Panc1 (cell line): ENCODE data around the gene ZBTB9. TPM values are rescaled to one million over a fixed set of nuclear protein-coding genes. Genes with fewer than 3 reads are reported as not detected.
A peak's percentile ranks its signal among the peaks of the same experiment; 100 is the strongest.

ENCODE experiments used
- ATAC-seq: fragments of 200-7000 bp; cut with Tn5 transposase; 2 replicates; pipeline ENCODE4 v1.9.1; 2020; ENCODE audit warnings: mild to moderate bottlenecking, moderate library complexity
- BruUV-seq: library from RNA; stranded (reverse); fragments of 400-500 nt; replicated peaks from 2 replicates; lab custom pipeline; 2021; lab: Mats Ljungman, UMichigan
- CTCF ChIA-PET: fragments of 300-600 bp; sonication (Branson Sonifier 250); formaldehyde crosslinking; loops from one replicate; lab custom pipeline; 2022; ENCODE audit warnings: antibody characterized with exemption; lab: Charles Lee
- POLR2A ChIA-PET: fragments of 300-600 bp; sonication (Branson Sonifier 250); formaldehyde crosslinking; loops from one replicate; lab custom pipeline; 2022; ENCODE audit warnings: antibody characterized with exemption; lab: Charles Lee
- DNase-seq: peaks from one replicate; pipeline ENCODE4 v3.0.0-alpha.2; 2010; ENCODE audit warnings: low read depth, low spot score
- H3K27ac ChIP-seq: 2 replicates; pipeline ENCODE4 v1.5.1; 2011; ENCODE audit warnings: mild to moderate bottlenecking, low read length, inconsistent platforms
- H3K27me3 ChIP-seq: fragments of 200-500 bp; sonication (Bioruptor generic); 2 replicates; pipeline ENCODE4 v1.6.0; 2014; ENCODE audit warnings: low read length, inconsistent platforms; ENCODE audit not compliant: control insufficient read depth, insufficient read depth
- H3K36me3 ChIP-seq: fragments of 200-500 bp; sonication (Bioruptor generic); 2 replicates; pipeline ENCODE4 v1.5.1; 2014; ENCODE audit warnings: inconsistent platforms, mild to moderate bottlenecking, low read length, moderate library complexity; ENCODE audit not compliant: control insufficient read depth, insufficient read depth
- H3K4me1 ChIP-seq: 2 replicates; pipeline ENCODE4 v1.5.1; 2011; ENCODE audit warnings: inconsistent platforms, mild to moderate bottlenecking, low read length, moderate library complexity; ENCODE audit not compliant: control insufficient read depth, insufficient read depth
- H3K4me3 ChIP-seq, 2 experiments: 2 replicates each; pipeline ENCODE4 v1.5.1; 2011 to 2012; ENCODE audit warnings: low read depth in 2 of 2, low read length in 2 of 2, mild to moderate bottlenecking in 2 of 2, inconsistent platforms in 1 of 2, moderate library complexity in 1 of 2
- H3K9me3 ChIP-seq: fragments of 200-500 bp; sonication (Bioruptor generic); 2 replicates; pipeline ENCODE4 v1.5.1; 2014; ENCODE audit warnings: low read depth, mild to moderate bottlenecking, inconsistent platforms, low read length, moderate library complexity; ENCODE audit not compliant: control insufficient read depth, insufficient read depth
- POLR2AphosphoS5 ChIP-seq: IDR thresholded peaks from 2 replicates; pipeline ENCODE4 v1.6.1; 2012; ENCODE audit warnings: mild to moderate bottlenecking, low read depth, low read length, moderate library complexity
- REST ChIP-seq, 2 experiments: IDR thresholded peaks; 2 replicates each; pipeline ENCODE4 v1.6.1; 2011 to 2012; ENCODE audit warnings: low read depth in 2 of 2, control low read depth in 1 of 2, low read length in 1 of 2, mild to moderate bottlenecking in 1 of 2, moderate library complexity in 1 of 2; ENCODE audit not compliant: insufficient read depth in 1 of 2
- SIN3A ChIP-seq: IDR thresholded peaks from 2 replicates; pipeline ENCODE4 v1.6.1; 2012; ENCODE audit warnings: low read depth, mild to moderate bottlenecking, low read length, moderate library complexity, borderline replicate concordance; ENCODE audit not compliant: insufficient read depth
- TCF7L2 ChIP-seq: IDR thresholded peaks from 2 replicates; pipeline ENCODE4 v1.6.1; 2011; ENCODE audit warnings: mild to moderate bottlenecking, low read depth, low read length, inconsistent platforms
- in situ Hi-C: cut with HindIII; loops from 2 replicates; pipeline ENCODE4 v1.10.0; 2016; ENCODE audit warnings: low sequenced_read_pairs, low pct_unique_long_range_greater_than_20kb
- intact Hi-C: fragments of 100-400 bp; cut with micrococcal nuclease; formaldehyde crosslinking; loops from one replicate; pipeline ENCODE4 v1.10.0; 2022; ENCODE audit not compliant: unreplicated experiment
- total RNA-seq: library from RNA; stranded (reverse); gene quantifications from one replicate; pipeline ENCODE4 v1.2.1, GENCODE V29; 2021; ENCODE audit not compliant: unreplicated experiment
- TF ChIP-seq, protein P1 (sequence below): fragments of 450-650 bp; IDR thresholded peaks from 2 replicates; pipeline ENCODE4 v1.5.1; 2017; ENCODE audit warnings: mild to moderate bottlenecking

The ZBTB9 gene
- total RNA-seq, 1 experiment from 2014 or later, result 17.6 TPM

- CTCF ChIA-PET, result no interaction called here
- no peak for DNase-seq
Measured at GRCh38 chr6:33414592-33415271, 39.6 kb upstream of the ZBTB9 start.

GRCh38 chr6:33415831-33416230, 38.5 kb upstream of the ZBTB9 start:
- ChIA-PET POLR2A (no interaction called here), CTCF (no interaction called here)
- BruUV-seq, result no TSS peak
- no peak for DNase-seq
- in situ Hi-C loops (no loop called here), intact Hi-C loops (no loop called here)
- TF ChIP-seq SIN3A (no peak), TCF7L2 (no peak), POLR2AphosphoS5 (no peak), REST (IDR thresholded peaks at IDR 0.05; ENCODE audit: insufficient read depth in 1 of 2, low read depth in 2 of 2, low read length in 1 of 2) (no peak)
- TF ChIP-seq, protein P1, sequence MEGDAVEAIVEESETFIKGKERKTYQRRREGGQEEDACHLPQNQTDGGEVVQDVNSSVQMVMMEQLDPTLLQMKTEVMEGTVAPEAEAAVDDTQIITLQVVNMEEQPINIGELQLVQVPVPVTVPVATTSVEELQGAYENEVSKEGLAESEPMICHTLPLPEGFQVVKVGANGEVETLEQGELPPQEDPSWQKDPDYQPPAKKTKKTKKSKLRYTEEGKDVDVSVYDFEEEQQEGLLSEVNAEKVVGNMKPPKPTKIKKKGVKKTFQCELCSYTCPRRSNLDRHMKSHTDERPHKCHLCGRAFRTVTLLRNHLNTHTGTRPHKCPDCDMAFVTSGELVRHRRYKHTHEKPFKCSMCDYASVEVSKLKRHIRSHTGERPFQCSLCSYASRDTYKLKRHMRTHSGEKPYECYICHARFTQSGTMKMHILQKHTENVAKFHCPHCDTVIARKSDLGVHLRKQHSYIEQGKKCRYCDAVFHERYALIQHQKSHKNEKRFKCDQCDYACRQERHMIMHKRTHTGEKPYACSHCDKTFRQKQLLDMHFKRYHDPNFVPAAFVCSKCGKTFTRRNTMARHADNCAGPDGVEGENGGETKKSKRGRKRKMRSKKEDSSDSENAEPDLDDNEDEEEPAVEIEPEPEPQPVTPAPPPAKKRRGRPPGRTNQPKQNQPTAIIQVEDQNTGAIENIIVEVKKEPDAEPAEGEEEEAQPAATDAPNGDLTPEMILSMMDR, result no peak
- Histone ChIP-seq H3K27ac (peak overlapping the region; percentile 99), H3K27me3 (no peaks in the 10 kb centered on the region), H3K36me3 (peaks cover 2% of the 10 kb centered on the region), H3K4me1 (peaks cover 48% of the 10 kb centered on the region), H3K4me3 (peak overlapping the region; percentile 86), H3K9me3 (no peaks in the 10 kb centered on the region)
- no peak for ATAC-seq

More at GRCh38 chr6:33414592-33415271, 39.6 kb upstream of the ZBTB9 start:
- TF ChIP-seq SIN3A (no peak), TCF7L2 (no peak)
- TF ChIP-seq, protein P1, result peak; percentile 80
- Histone ChIP-seq H3K9me3 (no peaks in the 10 kb centered on the region), H3K4me3 (no peak overlapping the region), H3K4me1 (peaks cover 48% of the 10 kb centered on the region), H3K27ac (peak overlapping the region; percentile 17; the same call in 1 of the 2 replicates), H3K27me3 (no peaks in the 10 kb centered on the region), H3K36me3 (peaks cover 2% of the 10 kb centered on the region)
- ATAC-seq, result no peak
- intact Hi-C loops, result no loop called here
- in situ Hi-C loops, result no loop called here
- POLR2A ChIA-PET, result no interaction called here
- no TSS peak for BruUV-seq
